G401 (cell line): ENCODE results near the gene IFI35. TPM values are rescaled to one million over a fixed set of nuclear protein-coding genes. Genes with fewer than 3 reads are reported as not detected.
"Not testable (repeated sequence)": the region's sequence is repeated elsewhere in the genome, so short reads cannot be mapped to it uniquely, and the experiment has no call there.

ENCODE experiments used
- DNase-seq: peaks from one replicate; pipeline ENCODE4 v3.0.0-alpha.2; 2015; ENCODE audit warnings: low spot score
- in situ Hi-C: cut with HindIII; loops from 2 replicates; pipeline ENCODE4 v1.10.0; 2016; ENCODE audit warnings: low sequenced_read_pairs, mixed read lengths
- total RNA-seq: library from RNA; depleted of rRNA; stranded (reverse); fragments of >200 nt; shearing (Covaris generic); gene quantifications from 2 replicates; pipeline ENCODE4 v1.2.3, GENCODE V29; 2014; rRNA removed

Gene IFI35
- total RNA-seq, 1 experiment from 2014 or later = 41.6 TPM

- DNase-seq = no peak
- in situ Hi-C loops = no loop called here
Measured at GRCh38 chr17:43042025-43042628, 35.5 kb downstream of the IFI35 start.

GRCh38 chr17:43043307-43043706 lies 36.7 kb downstream of the IFI35 start:
- in situ Hi-C loops = no loop called here
- no peak for DNase-seq

GRCh38 chr17:43044024-43044423 lies 37.4 kb downstream of the IFI35 start:
- in situ Hi-C loops = no loop called here
- no peak for DNase-seq

GRCh38 chr17:43051969-43052368 lies 45.4 kb downstream of the IFI35 start:
- in situ Hi-C loops = no loop called here
- no peak for DNase-seq

- in situ Hi-C loops, DNase-seq: not testable (repeated sequence)
Measured at GRCh38 chr17:43053008-43053407, 46.4 kb downstream of the IFI35 start.

- in situ Hi-C loops = no loop called here
- DNase-seq = no peak
Measured at GRCh38 chr17:43056051-43056450, 49.5 kb downstream of the IFI35 start.

GRCh38 chr17:43062984-43063638 lies 56.5 kb downstream of the IFI35 start:
- in situ Hi-C loops = no loop called here
- DNase-seq = no peak

Other genes with a start within 250 kb of the IFI35 start
- gene RAMP2, start 245.6 kb upstream of the IFI35 start, total RNA-seq = 0.51 and 1.5 TPM in 2 replicates
- 150 and 199 TPM in 2 replicates for gene VPS25, start 233.3 kb upstream of the IFI35 start, total RNA-seq
- not detected in 2 replicates for gene WNK4, start 226.2 kb upstream of the IFI35 start, total RNA-seq
- gene COA3, start 208.1 kb upstream of the IFI35 start, total RNA-seq = 53.7 and 75.4 TPM in 2 replicates
- 0.18 TPM in 1 of 2 replicates, not detected in the other for gene CNTD1, start 207.9 kb upstream of the IFI35 start, total RNA-seq
- 71.6 and 109 TPM in 2 replicates for gene BECN1, start 182.5 kb upstream of the IFI35 start, total RNA-seq
- 53.6 and 116 TPM in 2 replicates for gene PSME3, start 173.4 kb upstream of the IFI35 start, total RNA-seq
- gene AOC2, start 162.2 kb upstream of the IFI35 start, total RNA-seq = not detected in 2 replicates
- gene AOC3, start 155.6 kb upstream of the IFI35 start, total RNA-seq = 0.78 TPM in 1 of 2 replicates, not detected in the other
- gene G6PC1, start 106.0 kb upstream of the IFI35 start, total RNA-seq = not detected in 2 replicates
- 15.3 and 42.3 TPM in 2 replicates for gene AARSD1, start 42.3 kb upstream of the IFI35 start, total RNA-seq
- not detected in 2 replicates for gene PTGES3L, start 26.7 kb upstream of the IFI35 start, total RNA-seq
- 7.2 and 9.5 TPM in 2 replicates for gene RUNDC1, start 26.2 kb upstream of the IFI35 start, total RNA-seq
- 1,864 and 2,481 TPM in 2 replicates for gene RPL27, start 8.4 kb upstream of the IFI35 start, total RNA-seq
- 307 and 355 TPM in 2 replicates for gene VAT1, start 15.6 kb downstream of the IFI35 start, total RNA-seq
- gene RND2, start 18.4 kb downstream of the IFI35 start, total RNA-seq = 10.4 and 10.9 TPM in 2 replicates
- gene BRCA1, start 118.6 kb downstream of the IFI35 start, total RNA-seq = 22.8 and 53.3 TPM in 2 replicates
- 42.8 and 63.6 TPM in 2 replicates for gene NBR1, start 164.4 kb downstream of the IFI35 start, total RNA-seq
- gene TMEM106A, start 205.1 kb downstream of the IFI35 start, total RNA-seq = not detected in 2 replicates
- not detected in 2 replicates for gene CCDC200, start 221.8 kb downstream of the IFI35 start, total RNA-seq
- gene RNU2-1, start 227.2 kb downstream of the IFI35 start, total RNA-seq = not detected in 2 replicates